Chondrocyte (in vitro differentiated cells): Measurements from ENCODE around the gene HSD11B2. TPM values are rescaled to one million over a fixed set of nuclear protein-coding genes. Genes with fewer than 3 reads are reported as not detected.

Source experiments
- DNase-seq: peaks from one replicate; pipeline ENCODE4 v3.0.0; 2021; ENCODE audit warnings: mixed read lengths, low spot score
- H3K27ac Mint-ChIP-seq: one replicate; pipeline ENCODE4 v1.8.0; 2021; ENCODE audit warnings: mild to moderate bottlenecking, moderate library complexity, mixed read lengths; ENCODE audit not compliant: unreplicated experiment
- H3K27me3 Mint-ChIP-seq: 2 replicates; pipeline ENCODE4 v1.8.0; 2021; ENCODE audit warnings: low read depth, mixed read lengths
- H3K36me3 Mint-ChIP-seq: 2 replicates; pipeline ENCODE4 v1.8.0; 2021; ENCODE audit warnings: low read depth, mixed read lengths
- H3K4me1 Mint-ChIP-seq: 2 replicates; pipeline ENCODE4 v1.8.0; 2021; ENCODE audit warnings: low read depth, mild to moderate bottlenecking, mixed read lengths
- H3K4me3 Mint-ChIP-seq: one replicate; pipeline ENCODE4 v1.8.0; 2021; ENCODE audit warnings: mild to moderate bottlenecking, moderate library complexity, mixed read lengths; ENCODE audit not compliant: unreplicated experiment
- H3K9me3 Mint-ChIP-seq: 2 replicates; pipeline ENCODE4 v1.8.0; 2021; ENCODE audit warnings: low read depth, mixed read lengths
- CTCF ChIP-seq: fragments of 200-600 bp; sonication (generic); IDR thresholded peaks from 2 replicates; pipeline ENCODE4 v1.5.0; 2021; ENCODE audit warnings: antibody characterized with exemption, mild to moderate bottlenecking, moderate library complexity
- total RNA-seq: library from RNA; stranded (reverse); gene quantifications from 3 replicates; pipeline ENCODE4 v1.2.1, GENCODE V29; 2021

HSD11B2 gene
- total RNA-seq, 1 donor from 2014 or later, result 0.20 TPM

GRCh38 chr16:67436640-67437193, 5.8 kb downstream of the HSD11B2 start:
- Mint-ChIP-seq H3K4me3 (no peak overlapping the region), H3K4me1 (peaks cover 2% of the 10 kb centered on the region)

GRCh38 chr16:67437513-67437912, 6.6 kb downstream of the HSD11B2 start:
- H3K9me3 Mint-ChIP-seq, result no peaks in the 10 kb centered on the region
- H3K36me3 Mint-ChIP-seq, result peaks cover 13% of the 10 kb centered on the region
- no peaks in the 10 kb centered on the region for H3K4me1 Mint-ChIP-seq
- no peak for DNase-seq
- H3K27me3 Mint-ChIP-seq, result no peaks in the 10 kb centered on the region
- TF ChIP-seq CTCF, result no peak
- no peak overlapping the region for H3K4me3 Mint-ChIP-seq
- no peak overlapping the region for H3K27ac Mint-ChIP-seq

More at GRCh38 chr16:67436640-67437193, 5.8 kb downstream of the HSD11B2 start:
- Mint-ChIP-seq H3K27ac (no peak overlapping the region), H3K9me3 (no peaks in the 10 kb centered on the region), H3K27me3 (no peaks in the 10 kb centered on the region), H3K36me3 (peaks cover 13% of the 10 kb centered on the region)
- TF ChIP-seq CTCF, result no peak
- no peak for DNase-seq

- no peaks in the 10 kb centered on the region for H3K4me1 Mint-ChIP-seq
- no peak overlapping the region for H3K4me3 Mint-ChIP-seq
- no peak for DNase-seq
- H3K36me3 Mint-ChIP-seq, result peaks cover 13% of the 10 kb centered on the region
- no peak overlapping the region for H3K27ac Mint-ChIP-seq
- H3K27me3 Mint-ChIP-seq, result no peaks in the 10 kb centered on the region
- no peaks in the 10 kb centered on the region for H3K9me3 Mint-ChIP-seq
- TF ChIP-seq CTCF, result no peak
These were observed 7.3 kb downstream of the HSD11B2 start for GRCh38 chr16:67438098-67438791.

- H3K27me3 Mint-ChIP-seq, result no peaks in the 10 kb centered on the region
- no peak for TF ChIP-seq CTCF
- DNase-seq, result no peak
- peaks cover 13% of the 10 kb centered on the region for H3K36me3 Mint-ChIP-seq
- H3K9me3 Mint-ChIP-seq, result no peaks in the 10 kb centered on the region
- no peak overlapping the region for H3K27ac Mint-ChIP-seq
- H3K4me3 Mint-ChIP-seq, result no peak overlapping the region
- H3K4me1 Mint-ChIP-seq, result no peaks in the 10 kb centered on the region
These were observed 8.0 kb downstream of the HSD11B2 start for GRCh38 chr16:67438824-67439393.

- Mint-ChIP-seq H3K9me3 (no peaks in the 10 kb centered on the region), H3K4me3 (no peak overlapping the region), H3K27me3 (no peaks in the 10 kb centered on the region), H3K36me3 (peaks cover 13% of the 10 kb centered on the region), H3K27ac (no peak overlapping the region), H3K4me1 (peaks cover under 1% of the 10 kb centered on the region)
- DNase-seq, result no peak
- TF ChIP-seq CTCF, result no peak
These were observed 10.4 kb downstream of the HSD11B2 start for GRCh38 chr16:67441271-67441753.
